Nephron (organoid): ENCODE results near the gene ATP1B1.

ENCODE experiments used
- H3K27ac Mint-ChIP-seq, 3 experiments: 2 replicates each; pipeline ENCODE4 v1.8.0; 2020; ENCODE audit warnings: mixed read lengths in 3 of 3, mild to moderate bottlenecking in 2 of 3, moderate library complexity in 1 of 3
- H3K27me3 Mint-ChIP-seq: 2 replicates; pipeline ENCODE4 v1.8.0; 2021; ENCODE audit warnings: low read depth, mild to moderate bottlenecking, moderate library complexity, mixed read lengths
- H3K36me3 Mint-ChIP-seq: 2 replicates; pipeline ENCODE4 v1.8.0; 2020; ENCODE audit warnings: low read depth, mixed read lengths
- H3K4me1 Mint-ChIP-seq: 2 replicates; pipeline ENCODE4 v1.8.0; 2020; ENCODE audit warnings: mixed read lengths
- H3K4me3 Mint-ChIP-seq, 3 experiments: 2 replicates each; pipeline ENCODE4 v1.8.0; 2020; ENCODE audit warnings: mild to moderate bottlenecking in 3 of 3, mixed read lengths in 3 of 3, moderate library complexity in 2 of 3
- H3K9me3 Mint-ChIP-seq: 2 replicates; pipeline ENCODE4 v1.8.0; 2020; ENCODE audit warnings: mixed read lengths
- CTCF ChIP-seq, 3 experiments: fragments of 200-600 bp; sonication (generic); IDR thresholded peaks; one replicate each; pipeline ENCODE4 v1.5.0; 2021; ENCODE audit warnings: antibody characterized with exemption in 3 of 3; ENCODE audit not compliant: unreplicated experiment in 3 of 3

ATP1B1 gene

GRCh38 chr1:169141356-169141755 is 34.9 kb downstream of the ATP1B1 start:
- Mint-ChIP-seq H3K4me1 (no peaks in the 10 kb centered on the region), H3K4me3 (no peak overlapping the region), H3K36me3 (no peaks in the 10 kb centered on the region), H3K9me3 (no peaks in the 10 kb centered on the region), H3K27ac (no peak overlapping the region), H3K27me3 (no peaks in the 10 kb centered on the region)
- TF ChIP-seq CTCF (IDR thresholded peaks at IDR 0.05; ENCODE audit: unreplicated experiment in 3 of 3): no peak

GRCh38 chr1:169142129-169142528 is 35.6 kb downstream of the ATP1B1 start:
- H3K4me3 Mint-ChIP-seq: no peak overlapping the region
- no peaks in the 10 kb centered on the region for H3K4me1 Mint-ChIP-seq
- no peak overlapping the region for H3K27ac Mint-ChIP-seq
- no peak for TF ChIP-seq CTCF (IDR thresholded peaks at IDR 0.05; ENCODE audit: unreplicated experiment in 3 of 3)
- H3K9me3 Mint-ChIP-seq: no peaks in the 10 kb centered on the region
- H3K36me3 Mint-ChIP-seq: no peaks in the 10 kb centered on the region
- no peaks in the 10 kb centered on the region for H3K27me3 Mint-ChIP-seq

- TF ChIP-seq CTCF (IDR thresholded peaks at IDR 0.05; ENCODE audit: unreplicated experiment in 3 of 3): no peak
- H3K9me3 Mint-ChIP-seq: no peaks in the 10 kb centered on the region
- H3K4me3 Mint-ChIP-seq: no peak overlapping the region
- H3K27ac Mint-ChIP-seq: no peak overlapping the region
- no peaks in the 10 kb centered on the region for H3K4me1 Mint-ChIP-seq
- H3K27me3 Mint-ChIP-seq: no peaks in the 10 kb centered on the region
- no peaks in the 10 kb centered on the region for H3K36me3 Mint-ChIP-seq
Measured at GRCh38 chr1:169143346-169143745, 36.9 kb downstream of the ATP1B1 start.

GRCh38 chr1:169143984-169144383 is 37.5 kb downstream of the ATP1B1 start:
- Mint-ChIP-seq H3K27me3 (no peaks in the 10 kb centered on the region), H3K4me1 (no peaks in the 10 kb centered on the region), H3K4me3 (no peak overlapping the region), H3K27ac (no peak overlapping the region), H3K9me3 (no peaks in the 10 kb centered on the region), H3K36me3 (no peaks in the 10 kb centered on the region)
- TF ChIP-seq CTCF (IDR thresholded peaks at IDR 0.05; ENCODE audit: unreplicated experiment in 3 of 3): no peak

- Mint-ChIP-seq H3K4me1 (no peaks in the 10 kb centered on the region), H3K4me3 (no peak overlapping the region), H3K27me3 (no peaks in the 10 kb centered on the region), H3K36me3 (no peaks in the 10 kb centered on the region), H3K9me3 (no peaks in the 10 kb centered on the region), H3K27ac (peak overlapping the region; percentile 13 to 90 (median 23))
- TF ChIP-seq CTCF (IDR thresholded peaks at IDR 0.05; ENCODE audit: unreplicated experiment in 3 of 3): no peak
Measured at GRCh38 chr1:169144941-169145626, 38.6 kb downstream of the ATP1B1 start.

GRCh38 chr1:169146576-169147214 is 40.2 kb downstream of the ATP1B1 start:
- Mint-ChIP-seq H3K36me3 (no peaks in the 10 kb centered on the region), H3K4me1 (no peaks in the 10 kb centered on the region), H3K27ac (peak overlapping the region in 1 of 3 experiments; percentile 79), H3K27me3 (no peaks in the 10 kb centered on the region), H3K4me3 (no peak overlapping the region), H3K9me3 (no peaks in the 10 kb centered on the region)
- TF ChIP-seq CTCF (IDR thresholded peaks at IDR 0.05; ENCODE audit: unreplicated experiment in 3 of 3): no peak
